AG04449 (cell line): Measurements from ENCODE around the gene RELB.

ENCODE experiments used
- CTCF ChIA-PET: fragments of 350-600 bp; formaldehyde crosslinking; extraction: SDS; loops from one replicate; lab custom pipeline; 2021; ENCODE audit warnings: antibody characterized with exemption; lab: Yijun Ruan, JAX
- POLR2A ChIA-PET: fragments of 400-600, 350-600 bp; formaldehyde crosslinking; extraction: SDS; loops from one replicate; lab custom pipeline; 2020; ENCODE audit warnings: antibody characterized with exemption, inconsistent platforms; lab: Yijun Ruan, JAX
- DNase-seq: peaks from one replicate; pipeline ENCODE4 v3.0.0-alpha.2; 2010; ENCODE audit warnings: low read depth, low spot score
- H3K4me3 ChIP-seq: 2 replicates; pipeline ENCODE4 v1.5.1; 2011; ENCODE audit warnings: low read depth, mild to moderate bottlenecking, control low read depth, low read length
- TF ChIP-seq, protein P1 (sequence below): IDR thresholded peaks from one replicate; pipeline ENCODE4 v1.5.1; 2011; ENCODE audit warnings: mild to moderate bottlenecking, moderate library complexity, low read length, control low read depth, inconsistent platforms; ENCODE audit not compliant: insufficient read depth; ENCODE audit errors: missing control alignments

Gene RELB

DNA sequence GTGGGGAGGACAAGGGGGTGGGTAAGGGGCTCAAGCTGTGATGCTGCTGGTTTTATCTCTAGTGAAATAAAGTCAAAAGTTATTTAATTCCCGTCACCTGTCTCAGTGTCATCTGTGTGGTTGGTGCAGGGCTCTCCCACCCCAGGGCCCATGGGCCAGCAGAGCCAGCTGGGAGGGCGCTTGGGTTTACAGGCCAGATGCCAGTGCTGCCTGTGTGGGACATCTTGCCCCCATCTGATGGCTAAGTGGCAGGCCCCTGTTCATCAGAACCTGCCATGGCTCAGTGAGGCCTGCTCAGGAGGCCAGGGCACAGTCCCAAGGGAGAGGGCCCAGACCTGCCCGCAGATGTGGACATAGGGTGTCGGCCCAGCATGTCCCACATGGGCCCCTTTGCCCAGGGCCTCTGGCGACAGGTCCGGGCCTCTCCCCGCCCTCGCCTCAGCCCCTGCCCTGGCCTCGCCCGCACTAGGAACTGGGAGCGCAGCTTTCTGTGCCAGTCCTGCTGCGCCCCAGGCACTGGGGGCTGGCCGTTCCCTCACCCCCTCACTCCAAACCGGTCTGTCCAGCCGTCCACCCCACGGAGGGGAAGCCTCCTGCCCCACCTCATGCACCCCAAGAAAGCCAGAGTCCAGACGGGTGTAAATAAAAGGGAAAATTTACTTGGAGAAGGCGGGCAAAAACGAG lies 69.7 kb downstream of the RELB start:
- POLR2A ChIA-PET: no interaction called here
- TF ChIP-seq, protein P1, sequence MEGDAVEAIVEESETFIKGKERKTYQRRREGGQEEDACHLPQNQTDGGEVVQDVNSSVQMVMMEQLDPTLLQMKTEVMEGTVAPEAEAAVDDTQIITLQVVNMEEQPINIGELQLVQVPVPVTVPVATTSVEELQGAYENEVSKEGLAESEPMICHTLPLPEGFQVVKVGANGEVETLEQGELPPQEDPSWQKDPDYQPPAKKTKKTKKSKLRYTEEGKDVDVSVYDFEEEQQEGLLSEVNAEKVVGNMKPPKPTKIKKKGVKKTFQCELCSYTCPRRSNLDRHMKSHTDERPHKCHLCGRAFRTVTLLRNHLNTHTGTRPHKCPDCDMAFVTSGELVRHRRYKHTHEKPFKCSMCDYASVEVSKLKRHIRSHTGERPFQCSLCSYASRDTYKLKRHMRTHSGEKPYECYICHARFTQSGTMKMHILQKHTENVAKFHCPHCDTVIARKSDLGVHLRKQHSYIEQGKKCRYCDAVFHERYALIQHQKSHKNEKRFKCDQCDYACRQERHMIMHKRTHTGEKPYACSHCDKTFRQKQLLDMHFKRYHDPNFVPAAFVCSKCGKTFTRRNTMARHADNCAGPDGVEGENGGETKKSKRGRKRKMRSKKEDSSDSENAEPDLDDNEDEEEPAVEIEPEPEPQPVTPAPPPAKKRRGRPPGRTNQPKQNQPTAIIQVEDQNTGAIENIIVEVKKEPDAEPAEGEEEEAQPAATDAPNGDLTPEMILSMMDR: no peak

DNA sequence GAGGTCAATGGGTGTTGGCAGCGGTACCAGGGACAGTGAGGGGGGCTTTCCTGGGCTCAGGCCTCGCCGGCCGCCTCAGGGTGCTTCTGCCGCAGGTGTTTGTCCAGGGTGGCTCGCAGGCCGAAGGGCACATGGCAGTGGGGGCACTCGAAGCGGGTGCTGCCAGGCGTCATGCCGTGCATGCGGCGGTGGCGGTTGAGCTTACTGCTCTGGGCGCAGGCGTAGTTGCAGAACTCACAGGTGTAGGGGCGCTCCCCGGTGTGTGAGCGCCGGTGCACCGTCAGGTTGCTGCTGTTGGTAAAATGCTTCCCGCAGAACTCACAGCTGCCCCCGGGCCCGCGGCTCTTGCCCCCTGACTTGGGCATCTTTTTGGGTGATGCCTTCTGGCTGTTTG lies 70.3 kb downstream of the RELB start:
- TF ChIP-seq, protein P1: no peak
- no peak overlapping the region for H3K4me3 ChIP-seq
- CTCF ChIA-PET: interaction anchor here (1.4 to 2.3 kb wide), 2 partner anchors 12 to 29 kb away, joined by 3 to 12 read pairs; no protein-coding TSS in a partner anchor
- no peak for DNase-seq
- POLR2A ChIA-PET: no interaction called here

More for the DNA sequence above, 69.7 kb downstream of the RELB start:
- CTCF ChIA-PET: interaction anchor here (1.0 to 2.3 kb wide), 2 partner anchors 11 kb away, joined by 3 to 12 read pairs; no protein-coding TSS in a partner anchor
- H3K4me3 ChIP-seq: no peak overlapping the region
- no peak for DNase-seq

DNA sequence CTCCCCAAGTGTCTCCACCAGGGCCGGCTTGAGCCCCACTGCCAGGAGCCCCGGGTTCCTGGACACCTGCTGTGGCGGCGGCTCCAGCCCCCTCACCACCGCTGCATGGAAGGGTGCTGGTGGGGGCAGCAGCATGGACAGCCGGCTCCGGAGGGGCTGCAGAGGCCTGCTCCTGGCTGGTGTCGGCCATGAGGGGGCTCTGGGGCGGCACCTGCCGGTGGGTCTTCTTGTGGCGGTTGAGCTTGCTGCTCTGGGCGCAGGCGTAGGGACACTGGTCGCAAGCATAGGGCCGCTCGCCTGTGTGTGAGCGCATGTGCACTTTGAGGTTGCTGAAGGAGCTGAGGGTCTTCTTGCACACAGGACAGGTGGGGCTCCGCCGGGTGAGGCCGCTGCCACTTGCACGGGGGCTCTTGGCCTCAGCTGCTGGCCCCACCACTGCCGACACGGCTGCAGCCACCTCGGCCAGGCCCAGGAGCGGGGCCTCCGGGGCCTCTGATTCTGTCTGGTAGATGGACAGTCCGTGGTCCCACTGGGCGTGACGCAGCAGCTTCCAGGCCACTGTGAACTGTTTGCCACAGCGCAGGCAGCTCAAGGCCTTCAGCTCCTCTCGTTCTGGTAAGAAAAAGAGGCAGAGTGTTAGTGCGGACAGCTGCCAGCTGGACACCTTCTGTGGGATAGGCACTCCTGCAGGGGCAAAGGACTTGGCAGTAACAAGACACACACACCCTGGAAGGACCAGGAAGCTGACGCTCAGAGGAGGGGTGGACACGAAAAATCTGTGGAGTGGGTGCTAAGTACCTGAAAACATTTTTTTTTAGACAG lies 70.9 kb downstream of the RELB start:
- H3K4me3 ChIP-seq: no peak overlapping the region
- TF ChIP-seq, protein P1: no peak
- ChIA-PET CTCF (interaction anchor here (1.1 to 2.3 kb wide), 3 partner anchors 12 to 29 kb away, joined by 3 to 12 read pairs (median 4); no protein-coding TSS in a partner anchor), POLR2A (interaction anchor here (0.5 to 1.1 kb wide), 2 partner anchors 21 to 162 kb away, joined by 4 to 5 read pairs; partner anchors contain the start of gene PPP1R37)
- DNase-seq: no peak

DNA sequence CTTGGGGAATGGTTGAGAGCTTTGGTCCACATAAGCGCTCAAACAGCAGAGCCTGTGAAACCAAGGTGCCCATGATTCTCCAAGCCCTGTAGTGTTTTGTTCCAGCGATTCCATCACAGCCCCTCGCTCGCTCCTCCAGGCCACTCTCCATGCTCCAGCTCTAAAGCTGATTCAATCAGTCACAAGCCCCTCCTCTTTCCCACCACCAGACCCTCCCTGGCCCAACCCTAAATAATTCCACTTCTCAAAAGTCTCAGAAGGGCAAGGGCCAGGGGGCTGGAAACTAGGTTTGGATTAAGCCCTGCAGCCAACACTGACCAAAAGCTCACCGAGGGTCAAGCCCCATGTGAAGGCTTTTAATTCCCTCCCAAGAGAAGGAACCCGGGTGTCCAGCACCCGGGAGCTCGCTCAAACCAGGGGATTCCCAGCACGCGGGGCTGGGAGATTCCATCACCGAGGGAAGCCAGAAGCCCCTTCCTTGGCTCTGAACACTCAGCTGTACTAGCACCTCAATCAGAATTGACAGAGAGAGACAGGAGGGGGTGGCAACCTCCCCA lies 73.6 kb downstream of the RELB start:
- POLR2A ChIA-PET: no interaction called here
- CTCF ChIA-PET: interaction anchor here (0.8 to 1.6 kb wide), 4 partner anchors 13 to 17 kb away, joined by 3 to 6 read pairs (median 3); no protein-coding TSS in a partner anchor
- H3K4me3 ChIP-seq: no peak overlapping the region
- TF ChIP-seq, protein P1: no peak
- DNase-seq: no peak

DNA sequence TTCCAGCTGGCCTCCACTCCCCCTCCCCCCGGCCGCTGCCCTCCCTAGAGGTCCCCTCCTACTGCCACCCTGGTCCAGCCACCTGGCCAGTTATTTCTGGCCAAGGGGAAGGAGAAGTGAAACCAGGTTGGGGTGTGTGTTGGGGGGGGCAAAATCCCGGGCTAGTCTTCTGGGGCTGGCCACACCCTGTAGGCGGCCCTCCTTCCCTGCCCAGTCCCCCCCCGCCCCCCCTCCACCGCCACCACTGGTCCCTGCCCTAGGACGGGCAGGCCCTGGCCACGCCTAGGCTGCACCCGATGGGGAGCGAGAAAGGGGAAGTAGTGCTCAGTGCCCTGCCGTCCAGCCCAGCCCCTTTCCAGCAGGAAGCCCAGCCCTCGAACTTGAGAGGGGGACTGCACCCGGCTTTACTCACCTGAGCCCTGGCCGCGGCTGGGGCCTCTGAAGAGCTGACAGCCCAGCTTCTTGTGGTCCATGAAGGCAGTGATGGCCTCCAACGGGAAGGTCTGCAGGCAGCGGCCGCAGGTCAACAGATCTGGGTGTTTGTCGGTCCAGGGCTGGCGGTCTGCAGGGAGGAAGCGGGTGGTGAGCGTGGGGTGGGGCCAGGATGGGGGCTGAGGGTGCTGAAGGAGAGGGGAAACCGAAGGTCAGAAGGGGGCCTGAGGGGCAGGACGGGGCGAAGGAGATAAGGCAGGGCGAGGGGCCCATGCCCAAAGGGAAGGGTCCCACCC lies 74.2 kb downstream of the RELB start:
- DNase-seq: no peak
- POLR2A ChIA-PET: no interaction called here
- CTCF ChIA-PET: interaction anchor here (1.2 to 1.6 kb wide), 3 partner anchors 14 to 18 kb away, joined by 3 to 6 read pairs (median 3); no protein-coding TSS in a partner anchor
- peak overlapping the region; percentile 49 for H3K4me3 ChIP-seq
- TF ChIP-seq, protein P1: no peak
